HTERT RPE-1 (cell line): ENCODE data around the gene ZBTB38.

ENCODE experiments used
- in situ Hi-C: fragments of 300-500 bp; cut with MboI; formaldehyde crosslinking; loops from 4 replicates; pipeline ENCODE4 v1.14.3; 2020; ENCODE audit warnings: low sequenced_read_pairs

ZBTB38 gene

GRCh38 chr3:141338881-141339280, 29.4 kb upstream of the ZBTB38 start:
- in situ Hi-C loops: no loop called here

DNA sequence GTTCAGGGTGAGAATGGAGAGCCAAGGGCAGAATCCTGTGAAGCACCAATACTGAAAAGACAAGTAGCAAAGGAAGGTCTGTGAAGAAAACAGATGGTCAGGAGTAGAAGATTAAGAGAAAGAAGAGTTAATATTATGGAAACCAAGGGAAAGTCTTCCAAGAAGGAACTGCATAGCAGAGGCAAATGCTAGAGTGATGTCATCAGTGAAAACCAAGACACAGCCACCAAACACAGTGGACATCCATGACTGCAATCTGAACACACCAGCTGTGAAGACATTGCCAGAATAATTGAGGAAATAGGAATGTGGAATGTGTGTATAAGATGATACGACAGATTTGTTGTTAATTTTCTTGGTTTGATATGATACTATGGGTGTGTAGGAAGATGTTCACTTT, 26.8 kb upstream of the ZBTB38 start:
- in situ Hi-C loops: no loop called here

DNA sequence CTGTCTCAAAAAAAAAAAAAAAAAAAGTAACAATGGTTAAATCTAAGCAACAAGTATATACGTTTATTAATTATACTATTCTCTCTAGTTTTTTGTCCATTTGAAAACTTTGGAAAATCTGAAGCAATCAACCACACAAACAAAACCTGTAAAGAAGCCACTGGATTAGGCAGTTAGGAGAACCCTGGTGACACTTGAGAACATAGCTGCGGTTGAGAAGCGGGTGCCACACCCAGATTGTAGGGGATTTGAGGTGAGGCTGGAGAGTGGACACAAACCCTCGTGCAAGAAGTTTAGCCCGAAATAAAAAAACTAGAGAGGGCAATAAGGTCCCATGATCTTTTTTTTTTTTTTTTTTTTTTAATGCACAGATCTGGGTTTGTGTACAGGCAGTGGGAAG, 25.9 kb upstream of the ZBTB38 start:
- in situ Hi-C loops: no loop called here

DNA sequence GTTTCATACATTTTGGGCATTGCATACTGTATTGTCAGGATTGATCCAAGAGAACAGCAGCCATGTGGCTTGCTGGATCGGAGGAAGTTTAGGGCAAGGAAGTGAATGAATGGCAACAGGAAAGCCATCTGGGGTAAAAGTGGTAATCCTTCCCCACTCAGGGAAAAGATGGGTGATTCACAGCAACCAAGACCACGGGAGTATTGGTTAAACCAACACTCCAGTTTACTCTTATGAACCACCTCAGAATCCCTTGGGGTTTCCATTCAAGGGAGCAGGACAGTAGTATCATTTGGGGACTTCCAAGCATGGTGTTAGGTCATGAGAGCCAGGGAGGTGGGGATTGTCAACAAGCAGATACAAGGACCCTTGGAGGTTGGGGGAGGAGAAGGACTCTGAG, 25.2 kb upstream of the ZBTB38 start:
- in situ Hi-C loops: no loop called here

DNA sequence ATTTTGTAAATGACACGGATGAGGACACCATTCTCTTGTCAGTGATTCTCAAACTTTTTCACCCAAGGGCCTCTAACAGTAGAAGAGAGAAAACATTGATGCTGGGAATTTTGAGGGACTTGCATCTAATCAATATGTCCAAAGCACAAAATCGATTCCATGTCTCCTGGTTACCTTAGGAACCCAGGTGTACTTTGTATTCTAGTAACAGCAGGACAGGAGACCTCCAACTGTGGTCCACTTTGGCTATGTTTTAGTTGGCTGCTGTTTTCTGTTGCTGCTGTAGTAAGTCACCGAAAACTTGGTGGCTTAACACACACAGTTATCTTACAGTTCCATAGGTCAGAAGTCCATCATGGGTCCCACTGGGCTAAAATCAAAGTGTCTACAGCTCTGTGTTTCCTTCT, 24.4 kb upstream of the ZBTB38 start:
- in situ Hi-C loops: no loop called here

GRCh38 chr3:141345528-141345927, 22.8 kb upstream of the ZBTB38 start:
- in situ Hi-C loops: no loop called here

DNA sequence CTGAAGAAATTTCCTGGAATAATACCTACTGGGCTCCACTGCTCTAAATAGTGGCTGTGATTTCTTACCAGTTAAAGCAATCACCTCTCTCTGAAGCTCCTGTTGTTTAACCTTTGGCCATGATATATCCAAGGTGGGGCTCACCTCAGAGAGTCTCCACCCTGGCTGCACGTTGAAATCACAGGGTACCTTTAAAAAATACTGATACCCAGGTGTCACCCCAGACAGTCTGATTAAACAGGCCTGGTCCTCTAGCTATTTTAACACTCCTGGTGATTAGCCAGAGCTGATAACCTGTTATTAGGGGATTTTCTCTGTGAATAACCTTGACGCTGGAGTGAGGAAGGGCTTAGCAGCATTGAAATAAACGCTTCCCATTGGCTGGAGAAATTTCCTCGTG, 22.3 kb upstream of the ZBTB38 start:
- in situ Hi-C loops: no loop called here

GRCh38 chr3:141346418-141346817, 21.9 kb upstream of the ZBTB38 start:
- in situ Hi-C loops: no loop called here

GRCh38 chr3:141346839-141347238, 21.5 kb upstream of the ZBTB38 start:
- in situ Hi-C loops: no loop called here

- in situ Hi-C loops: no loop called here
Measured at GRCh38 chr3:141348837-141349236, 19.5 kb upstream of the ZBTB38 start.

DNA sequence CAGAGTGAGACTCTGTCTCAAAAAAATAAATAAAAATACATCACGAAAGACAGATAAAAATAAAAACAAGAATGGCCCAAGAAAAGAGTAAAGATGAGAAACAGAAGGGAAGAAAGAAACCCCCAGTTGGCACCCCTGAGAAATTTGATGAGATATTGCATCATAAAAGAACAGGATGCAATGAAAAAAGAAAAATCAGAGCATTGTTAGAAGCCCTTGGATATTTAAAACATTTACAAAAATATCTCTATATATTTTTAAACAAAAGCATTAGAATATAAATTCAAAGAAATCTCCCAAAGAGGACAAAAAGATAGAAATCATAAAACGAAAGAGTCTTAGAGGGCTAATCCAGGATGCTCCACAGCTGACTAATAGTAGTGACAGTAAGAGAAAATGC, 18.6 kb upstream of the ZBTB38 start:
- in situ Hi-C loops: no loop called here

GRCh38 chr3:141350666-141351065, 17.6 kb upstream of the ZBTB38 start:
- in situ Hi-C loops: no loop called here

- in situ Hi-C loops: no loop called here
Measured at GRCh38 chr3:141352262-141352984, 15.9 kb upstream of the ZBTB38 start.

DNA sequence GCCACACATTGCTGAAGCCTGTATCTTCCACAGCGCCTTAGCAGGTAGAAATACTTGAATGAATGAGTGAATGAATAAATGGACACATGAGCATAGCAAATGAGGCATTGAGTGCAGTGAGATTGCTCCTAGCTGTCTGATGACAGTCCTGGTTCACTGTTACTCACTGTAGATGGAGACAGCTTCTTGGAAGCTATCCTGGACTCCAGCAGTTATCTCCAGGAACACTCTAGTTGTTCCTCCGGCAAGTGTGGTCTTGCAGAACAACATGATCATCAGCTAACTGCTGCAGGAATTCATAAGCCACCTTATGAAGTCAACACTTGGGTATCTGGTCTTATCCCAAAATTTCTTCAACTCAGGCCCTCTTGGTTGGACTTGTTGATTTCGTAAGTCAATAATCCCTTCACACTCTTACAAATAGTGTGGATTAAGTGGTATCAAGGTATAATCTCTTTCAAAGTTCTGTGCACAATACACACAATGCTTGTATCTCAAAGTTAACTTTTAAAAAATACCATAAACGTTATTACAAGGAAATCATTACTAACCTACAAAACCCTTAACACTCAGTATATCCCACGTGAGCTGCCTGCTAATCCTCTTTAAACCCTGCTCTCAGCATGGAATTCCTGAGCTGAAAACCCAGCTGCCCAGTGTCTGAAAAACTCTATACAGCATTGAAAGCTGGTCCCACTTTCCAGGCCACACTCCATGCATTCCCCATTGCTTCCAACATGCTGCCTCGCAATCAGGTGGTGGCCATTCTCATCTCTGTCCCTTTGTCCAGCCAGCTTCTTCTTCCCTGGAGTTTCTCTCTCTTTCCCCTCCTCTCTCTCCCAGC, 14.4 kb upstream of the ZBTB38 start:
- in situ Hi-C loops: no loop called here

- in situ Hi-C loops: no loop called here
Measured at GRCh38 chr3:141354517-141354916, 13.8 kb upstream of the ZBTB38 start.

- in situ Hi-C loops: no loop called here
Measured at GRCh38 chr3:141355242-141355641, 13.1 kb upstream of the ZBTB38 start.

- in situ Hi-C loops: no loop called here
Measured at GRCh38 chr3:141356046-141356445, 12.3 kb upstream of the ZBTB38 start.

DNA sequence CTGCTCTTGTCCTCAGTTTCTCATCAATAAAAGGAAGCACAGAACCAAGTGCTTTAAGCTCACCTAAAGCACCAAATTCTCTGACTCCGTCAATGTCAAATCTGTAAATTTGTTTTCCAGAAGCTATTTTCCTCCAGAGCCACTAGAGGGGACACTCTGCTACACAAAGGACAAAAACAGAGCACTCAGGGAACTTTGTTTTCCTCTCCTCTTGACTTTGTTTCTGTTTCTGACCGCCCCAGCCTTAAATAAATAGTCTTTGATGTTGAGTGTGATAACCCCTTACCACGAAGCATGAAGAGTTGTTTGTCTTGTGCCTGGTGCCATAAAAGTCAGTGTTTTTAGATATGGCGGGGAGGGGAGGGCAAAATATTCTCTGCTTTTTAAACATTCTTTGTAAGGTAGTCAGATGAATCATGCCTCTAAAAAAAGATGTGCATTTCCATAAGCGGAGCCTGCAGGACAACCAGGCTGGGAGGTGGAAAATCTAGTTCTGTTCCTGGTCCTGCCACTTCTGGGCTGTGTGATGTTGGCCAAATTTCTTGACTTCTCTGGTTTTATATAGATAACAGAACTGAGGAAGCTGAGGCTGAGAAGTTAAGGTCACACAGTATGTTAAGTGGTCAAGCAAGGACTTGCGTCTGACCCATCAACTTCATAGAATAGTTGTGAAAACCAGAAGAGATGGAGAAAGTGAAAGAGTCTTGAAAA, 7.3 kb upstream of the ZBTB38 start:
- in situ Hi-C loops: no loop called here

DNA sequence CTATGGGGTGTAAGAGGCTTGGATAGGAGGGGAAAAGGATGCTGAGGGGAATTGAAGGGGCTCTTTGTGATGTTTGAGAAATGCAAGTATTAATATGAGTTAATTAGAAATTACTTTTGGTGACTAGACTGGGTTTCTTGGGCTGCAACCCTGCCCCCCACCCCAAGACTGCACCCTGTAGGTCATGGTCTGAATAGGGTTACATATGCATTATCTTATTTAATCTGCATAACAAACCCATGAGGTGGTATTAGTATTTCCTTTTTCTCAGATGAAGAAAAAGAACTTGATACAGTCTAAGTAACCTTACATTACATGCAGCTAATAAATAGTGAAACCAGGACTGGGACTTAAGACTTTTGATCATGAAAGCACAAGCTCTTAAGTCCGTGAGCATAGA, 5.6 kb upstream of the ZBTB38 start:
- in situ Hi-C loops: no loop called here

- in situ Hi-C loops: no loop called here
Measured at GRCh38 chr3:141365201-141365600, 3.1 kb upstream of the ZBTB38 start.

DNA sequence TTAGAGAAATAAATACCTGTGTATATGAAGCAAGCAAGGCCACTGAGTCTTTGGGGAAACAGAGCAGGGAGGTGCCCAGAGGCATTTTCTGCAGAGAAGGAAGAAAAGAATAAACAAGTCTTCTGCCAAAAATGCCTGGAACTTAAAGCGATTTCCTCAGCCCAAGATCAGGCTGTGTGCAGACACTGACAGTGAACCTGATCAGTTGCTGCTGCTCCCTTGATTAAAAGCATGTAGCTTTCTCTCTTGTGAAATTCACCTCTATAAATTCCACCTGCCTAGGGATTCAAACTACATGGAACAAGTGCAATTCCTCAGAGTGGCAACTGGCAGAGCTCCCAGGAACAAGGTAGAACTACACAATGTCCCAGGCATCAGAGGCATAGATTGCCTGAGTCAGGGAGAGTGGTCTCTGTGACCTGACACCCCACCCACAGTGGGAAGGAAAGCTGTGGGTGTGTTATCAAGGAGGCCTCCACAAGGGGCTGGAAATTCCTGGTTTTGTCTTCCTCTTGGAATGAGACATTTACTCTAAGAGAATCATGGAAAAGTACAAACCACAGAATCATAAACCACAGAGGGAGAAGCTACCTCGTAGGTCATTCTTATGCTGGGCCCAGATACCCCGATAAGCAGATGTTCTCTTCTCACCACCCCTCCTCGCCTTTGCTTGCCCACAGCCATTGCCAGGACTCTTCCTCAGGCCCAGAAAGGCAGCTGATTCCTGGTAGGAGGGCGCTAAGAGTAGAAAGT, 1.8 kb upstream of the ZBTB38 start:
- in situ Hi-C loops: no loop called here
